HG03280 (cell line): ENCODE data around the gene TTC34.

Source experiments
- ATAC-seq: cut with Tn5 transposase; IDR thresholded peaks from one replicate; pipeline ENCODE4 v1.9.1; 2021; ENCODE audit warnings: mild to moderate bottlenecking, moderate library complexity; ENCODE audit not compliant: unreplicated experiment

TTC34 gene

DNA sequence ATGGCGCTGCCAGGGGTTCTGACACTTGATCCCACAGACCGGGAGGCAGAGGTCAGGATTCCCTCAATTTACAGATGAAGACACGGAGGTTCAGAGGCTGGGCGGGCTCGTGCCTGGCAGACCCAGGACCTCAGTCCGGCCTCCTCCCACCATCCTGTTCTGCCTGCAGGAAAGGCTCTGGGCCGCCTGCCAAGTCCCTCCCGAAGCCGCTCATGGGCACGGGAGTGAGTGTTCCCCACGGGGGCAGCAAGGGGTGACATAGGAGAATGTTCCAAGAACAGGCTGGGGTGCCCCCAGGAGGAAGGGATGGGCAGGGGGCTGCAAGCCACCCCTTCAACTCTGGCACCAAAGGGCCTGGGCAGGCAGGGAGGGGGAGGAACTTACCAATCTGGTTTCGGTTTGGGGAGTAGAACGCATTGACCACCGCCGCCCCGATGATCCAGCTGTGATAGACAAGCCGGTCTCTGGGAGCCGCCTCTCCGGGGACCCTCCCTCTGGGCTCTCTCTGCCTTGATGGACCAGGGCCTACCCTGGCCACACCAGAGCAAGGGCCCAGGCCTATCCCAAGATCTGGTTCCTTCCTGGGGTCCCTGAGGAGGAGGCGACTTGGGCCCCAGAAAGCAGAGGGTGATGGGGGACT lies 207.4 kb downstream of the TTC34 start:
- ATAC-seq = no peak

DNA sequence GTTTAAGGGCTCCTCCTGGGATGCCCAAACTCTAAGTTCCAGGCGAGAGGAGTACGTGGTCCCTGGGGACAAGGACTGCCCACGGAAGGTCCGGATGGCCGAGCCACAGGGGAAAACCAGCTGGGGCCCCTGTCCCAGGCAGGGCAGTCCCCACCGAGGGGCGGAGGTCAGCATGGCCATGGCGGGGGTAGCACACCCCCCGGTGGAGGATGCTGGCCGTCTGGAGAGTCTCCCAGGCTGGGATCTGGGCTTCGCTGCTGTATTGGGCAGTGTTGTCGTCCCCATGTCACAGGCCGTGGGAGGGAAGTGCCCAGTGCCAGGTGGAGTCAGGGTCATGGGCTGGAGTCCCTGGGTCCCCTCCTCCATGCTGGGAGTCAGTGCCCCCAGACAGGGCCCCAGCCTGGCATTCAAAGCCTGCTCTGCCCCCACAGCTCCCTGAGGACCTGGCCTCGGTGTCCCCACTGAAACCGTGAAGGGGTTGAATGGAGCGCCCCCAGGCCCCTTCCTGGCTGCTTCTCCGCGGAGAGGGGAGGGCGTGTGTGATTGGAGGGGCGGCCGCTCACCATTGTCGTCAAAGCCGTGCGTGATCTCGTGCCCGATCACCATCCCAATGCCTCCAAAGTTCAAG lies 208.1 kb downstream of the TTC34 start:
- ATAC-seq = no peak

DNA sequence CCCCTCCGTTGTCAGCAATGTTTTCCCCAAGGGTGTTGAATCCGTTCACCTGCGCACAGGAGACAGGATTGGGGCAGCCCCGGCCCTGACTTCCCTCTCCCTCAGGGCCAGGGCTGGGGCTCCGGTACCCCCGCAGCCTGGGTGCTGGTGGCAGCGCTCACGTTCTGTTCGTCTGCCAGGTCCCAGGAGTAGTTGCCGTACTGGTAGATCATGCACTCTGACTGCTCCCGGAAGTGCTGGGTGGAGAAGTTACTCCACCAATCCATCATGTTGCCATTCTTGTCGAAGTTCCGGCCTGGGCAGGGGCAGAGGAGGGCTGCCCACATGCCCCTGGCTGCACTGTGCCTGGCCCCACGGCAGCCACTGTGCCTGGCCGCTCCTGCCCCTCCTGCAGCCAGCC lies 208.8 kb downstream of the TTC34 start:
- no peak for ATAC-seq

DNA sequence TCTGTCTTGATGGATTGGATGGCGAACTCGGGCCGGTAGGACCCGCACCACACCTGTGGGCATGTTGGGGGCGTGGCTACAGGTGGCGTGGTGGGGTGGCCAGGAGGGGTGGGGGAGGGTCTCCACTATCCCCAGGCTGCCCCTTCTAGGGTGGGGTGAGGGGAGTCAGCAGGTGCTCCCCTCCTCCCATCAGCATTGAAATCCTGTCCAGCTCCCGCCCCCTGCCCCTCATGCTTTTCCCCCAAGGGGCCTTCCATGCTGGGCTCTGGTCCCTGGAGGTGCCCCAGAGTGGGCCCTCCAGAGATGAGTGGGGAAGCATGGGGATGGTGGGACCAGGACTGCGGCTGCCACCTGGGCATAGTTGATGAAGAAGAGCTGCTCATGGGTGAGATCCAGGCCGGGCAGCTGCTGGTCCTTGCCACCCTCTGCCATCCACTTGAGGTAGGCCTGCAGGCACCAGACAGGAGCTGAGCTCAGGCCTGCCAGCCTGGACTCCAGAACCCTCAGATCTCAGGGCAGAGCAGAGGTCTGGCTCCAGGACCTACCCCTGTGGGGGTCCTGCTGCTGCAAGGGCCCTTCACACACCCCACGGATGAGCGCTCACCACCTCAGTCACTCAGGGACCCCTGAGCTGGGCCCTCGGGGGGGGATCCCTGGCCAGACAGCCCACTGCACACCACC lies 209.8 kb downstream of the TTC34 start:
- ATAC-seq = no peak

DNA sequence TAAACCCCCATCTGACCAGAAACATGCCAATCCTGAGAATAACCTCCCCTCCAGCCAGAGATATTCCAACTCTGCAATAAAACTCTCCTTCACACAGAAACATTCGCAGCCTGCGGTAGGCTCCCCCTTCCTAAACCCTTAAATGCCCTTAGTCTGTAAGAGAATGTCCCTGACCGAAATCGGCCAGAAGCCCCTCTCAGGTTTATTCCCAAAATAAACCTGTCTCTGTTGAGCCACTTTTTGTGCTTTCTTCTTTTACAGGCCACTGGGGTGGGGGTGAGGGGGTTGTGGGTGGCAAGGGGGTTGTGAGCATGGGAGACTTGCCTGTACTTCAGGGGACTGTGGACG lies 210.3 kb downstream of the TTC34 start:
- ATAC-seq = no peak

DNA sequence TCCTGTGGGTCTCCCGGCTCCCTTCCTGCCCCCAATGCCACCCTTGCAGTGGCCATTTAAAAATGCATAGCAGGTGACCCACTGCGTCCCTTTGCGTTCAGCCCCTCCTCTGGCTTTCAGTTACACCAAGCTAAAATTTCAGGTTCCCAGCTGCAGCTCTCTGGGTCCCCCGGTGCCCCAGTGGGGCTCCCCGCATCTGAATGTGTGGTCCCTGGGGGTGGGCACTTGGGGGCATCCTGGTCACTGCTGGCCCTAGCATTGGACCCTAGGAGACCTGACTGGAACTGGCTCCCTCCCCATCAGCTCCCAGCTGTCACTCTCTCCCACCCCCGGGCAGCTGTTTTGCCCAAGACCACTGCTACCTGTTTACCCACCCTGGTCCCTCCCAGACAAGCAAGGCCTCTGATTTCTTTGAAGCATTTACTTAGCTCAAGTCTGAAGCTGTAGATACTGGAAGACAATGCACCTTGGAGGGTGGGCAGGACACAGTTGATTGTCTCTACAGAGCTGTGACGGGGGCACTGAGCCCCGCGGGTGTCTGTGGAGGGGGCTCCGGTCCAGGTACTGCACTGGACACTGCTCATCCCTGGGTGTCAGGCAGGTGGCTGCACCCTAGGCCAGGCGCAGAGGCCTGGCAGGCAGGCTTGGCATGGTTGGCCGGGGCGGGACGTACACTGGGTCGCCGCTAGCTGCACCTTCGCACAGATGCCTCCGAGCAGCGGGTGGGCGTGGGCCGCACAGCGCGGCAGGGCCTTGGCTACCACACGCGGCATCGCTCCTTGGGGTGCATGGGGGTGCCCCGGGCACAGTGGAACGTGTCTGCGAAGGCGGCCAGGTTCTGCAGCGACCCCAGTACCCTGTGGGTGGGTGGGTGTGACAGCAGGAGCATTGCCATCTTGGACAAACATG lies 211.0 kb downstream of the TTC34 start:
- no peak for ATAC-seq

DNA sequence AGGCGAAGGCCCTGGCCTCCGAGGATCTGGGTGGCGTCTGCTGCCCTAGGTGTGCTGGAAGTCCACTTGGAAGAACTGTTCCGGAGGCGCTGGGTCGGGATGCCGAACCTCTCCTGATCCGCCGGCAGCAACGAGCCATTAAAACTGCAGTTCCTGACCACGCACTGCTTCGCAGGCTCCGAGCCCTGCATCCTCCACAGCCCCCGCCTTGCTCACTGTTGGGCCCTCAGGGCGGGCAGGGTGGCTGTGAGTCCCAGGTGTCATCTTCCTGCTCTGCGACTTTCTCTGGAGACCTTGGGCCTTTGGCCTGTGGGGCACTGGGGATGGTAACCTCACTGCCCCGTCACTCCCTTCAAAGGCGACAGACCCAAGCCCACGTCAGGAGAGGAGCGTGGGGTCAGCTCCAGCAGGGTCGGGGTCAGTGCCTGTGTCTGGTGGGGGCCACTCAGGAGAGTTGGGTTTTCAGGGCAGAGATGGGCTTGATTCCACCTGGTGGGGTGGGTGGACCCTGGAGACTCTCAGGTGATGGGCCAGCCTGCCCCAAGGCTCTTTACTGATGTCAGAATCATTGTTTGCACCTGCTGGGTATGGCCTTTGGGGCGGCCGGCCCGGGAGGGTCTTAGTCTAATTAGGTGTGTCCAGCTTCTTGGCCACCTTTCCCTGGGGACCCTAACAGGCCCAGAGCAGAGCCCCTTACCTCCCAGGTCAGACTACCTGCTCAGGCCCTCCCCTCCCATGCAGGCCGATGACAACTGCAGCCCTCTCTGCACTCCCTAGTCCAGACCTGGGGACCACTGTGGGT lies 211.9 kb downstream of the TTC34 start:
- ATAC-seq = no peak

DNA sequence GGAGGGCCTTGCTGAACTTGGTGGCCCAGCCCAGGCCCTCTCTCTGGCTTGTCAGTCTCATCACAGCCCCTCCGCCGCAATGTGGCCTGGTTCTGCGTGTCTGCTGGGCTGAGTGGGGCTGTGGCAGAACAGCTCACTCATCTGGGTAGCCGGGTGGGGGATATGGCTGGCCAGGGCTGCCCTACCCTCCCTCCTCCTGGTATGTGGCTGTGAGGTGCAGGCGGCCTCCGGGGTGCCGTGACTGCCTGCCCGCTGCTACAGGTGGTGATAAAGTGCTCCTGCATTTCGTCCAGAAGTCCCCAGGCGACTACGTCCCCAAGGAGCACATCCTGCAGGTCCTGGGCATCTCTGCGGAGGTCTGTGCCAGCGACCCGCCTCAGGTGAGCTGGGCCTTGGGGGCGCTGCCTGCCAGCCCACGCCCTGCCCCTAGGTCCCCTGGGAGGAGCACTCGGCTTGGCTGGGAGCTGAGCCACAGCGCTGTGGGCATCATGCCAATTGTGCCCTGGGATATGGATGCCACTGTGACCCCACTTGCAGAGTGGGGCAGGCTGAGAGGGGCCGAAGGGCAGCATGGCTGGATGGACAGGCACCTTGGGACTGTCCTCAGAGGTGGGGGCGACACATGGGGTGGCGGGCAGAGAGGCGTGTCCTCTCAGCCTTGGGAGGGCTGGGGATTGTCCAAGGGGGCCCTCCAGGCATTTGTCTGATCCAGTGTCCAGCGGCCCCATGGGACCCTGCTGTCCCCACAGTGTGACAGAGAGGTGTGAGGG lies 212.6 kb downstream of the TTC34 start:
- ATAC-seq = no peak

DNA sequence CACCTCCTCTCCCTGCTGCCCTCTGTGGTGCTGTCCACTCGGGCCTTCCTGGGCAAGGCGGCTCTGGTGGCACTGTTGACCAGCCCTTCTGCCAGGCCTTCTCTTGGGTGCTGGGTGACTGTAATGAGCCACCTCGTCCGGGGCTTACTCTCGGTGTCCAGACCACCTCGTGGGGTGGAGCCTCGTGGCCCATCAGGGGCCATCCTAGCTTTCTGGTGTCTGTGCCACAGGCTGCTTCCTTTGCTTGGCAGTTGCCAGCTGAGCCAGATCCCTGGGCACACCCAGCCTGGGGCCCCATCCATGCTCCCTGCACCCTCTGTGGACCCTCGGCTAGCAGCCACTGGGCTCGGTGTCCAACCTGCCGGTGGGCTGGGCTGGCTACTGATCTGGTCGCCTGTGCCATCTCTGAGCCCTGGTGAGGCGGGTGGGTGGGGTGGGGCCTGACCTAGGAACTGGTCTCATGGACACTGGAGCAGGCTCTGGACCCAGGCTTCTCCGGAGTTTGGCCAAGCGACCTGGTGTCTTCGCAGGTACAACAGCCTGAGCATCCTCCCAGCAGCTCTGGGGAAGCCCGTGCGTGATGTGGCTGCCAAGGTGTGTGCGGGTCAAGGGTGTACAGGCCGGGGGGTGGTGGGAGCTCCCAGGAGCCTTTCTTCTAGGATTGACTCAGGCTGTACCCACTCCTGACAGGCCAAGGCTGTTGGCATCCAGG lies 213.5 kb downstream of the TTC34 start:
- ATAC-seq = no peak

DNA sequence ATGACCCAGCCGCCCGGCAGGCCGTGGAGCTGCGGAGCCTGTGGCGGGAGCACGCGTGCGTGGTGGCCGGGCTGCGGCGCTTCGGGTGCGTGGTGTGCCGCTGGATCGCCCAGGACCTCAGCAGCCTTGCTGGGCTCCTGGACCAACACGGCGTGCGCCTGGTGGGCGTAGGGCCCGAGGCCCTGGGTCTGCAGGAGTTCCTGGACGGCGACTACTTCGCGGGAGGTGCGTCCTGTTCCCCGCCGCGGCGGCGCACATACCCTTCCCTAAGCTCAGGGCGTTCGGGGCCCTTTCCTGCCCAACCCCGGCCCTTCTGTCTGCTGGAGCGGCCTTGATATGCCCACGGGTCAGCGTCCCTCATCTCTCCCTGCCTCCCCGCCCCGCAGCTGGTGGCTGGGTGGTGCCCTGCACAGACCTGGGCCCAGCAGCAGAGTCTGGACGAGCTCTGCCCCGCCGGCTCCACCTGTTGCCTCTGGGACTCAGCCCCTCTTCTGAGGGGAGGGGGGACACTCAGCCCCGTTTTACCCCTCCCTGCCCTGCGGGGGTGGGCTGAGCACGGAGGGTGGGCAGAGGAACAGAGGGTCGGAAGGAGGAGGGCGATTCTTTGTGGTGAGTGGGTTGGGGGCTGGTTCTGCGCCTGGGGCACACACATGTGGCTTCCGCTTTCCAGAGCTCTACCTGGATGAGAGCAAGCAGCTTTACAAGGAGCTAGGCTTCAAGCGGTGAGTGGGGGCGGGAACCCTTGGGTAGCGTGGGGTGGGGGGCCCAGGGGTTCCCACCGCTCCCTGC lies 214.2 kb downstream of the TTC34 start:
- peak; percentile 1 for ATAC-seq

DNA sequence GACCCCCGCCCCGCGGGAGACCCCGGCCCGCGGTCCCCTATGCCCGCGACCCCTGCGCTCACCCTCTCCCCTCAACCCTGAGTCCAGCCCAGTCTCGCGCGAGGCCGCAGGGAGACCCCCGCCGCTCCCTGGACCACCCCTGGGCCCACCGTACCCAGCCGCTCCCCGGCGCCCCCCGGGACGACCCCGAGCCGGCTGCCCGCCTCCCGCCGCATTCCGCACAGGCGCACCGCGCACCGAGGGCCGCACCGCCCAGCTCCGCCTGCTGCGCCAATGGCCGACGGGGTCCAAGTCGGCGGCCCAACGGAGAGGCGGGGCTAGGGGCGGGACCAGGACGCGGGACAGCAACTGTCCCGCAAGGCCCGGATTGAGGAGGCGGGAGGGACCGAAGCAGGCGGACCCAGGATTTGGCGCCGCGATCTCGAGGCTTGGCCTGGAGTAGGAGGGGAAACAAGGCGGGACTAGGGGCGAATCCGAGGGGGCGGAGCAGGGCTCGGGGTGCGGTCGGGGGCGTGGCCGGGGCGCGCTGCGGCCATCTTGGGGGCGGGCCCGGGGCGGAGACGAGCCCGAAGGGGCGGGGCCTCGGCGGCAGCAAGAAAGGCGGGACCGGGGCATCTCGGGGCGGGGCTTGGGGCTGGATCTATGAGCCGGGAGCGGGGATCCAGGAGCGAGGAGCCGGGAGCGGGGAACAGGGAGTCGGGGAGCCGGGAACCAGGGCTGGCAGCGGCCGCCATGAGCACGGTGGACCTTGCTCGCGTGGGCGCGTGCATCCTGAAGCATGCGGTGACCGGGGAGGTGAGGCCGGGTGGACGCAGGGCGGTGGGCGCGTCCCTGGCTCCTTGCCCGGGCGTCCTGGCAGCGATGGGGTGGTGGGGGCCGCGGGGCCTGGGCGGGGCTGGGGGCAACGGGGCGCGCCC lies 215.1 kb downstream of the TTC34 start, which contains the start of gene PRXL2B:
TSS of gene PRXL2B (plus strand) at position 624 of the 917 bp plus-strand sequence. CDS start at position 733, 109 bp downstream.
- ATAC-seq = peak; percentile 73
